ENCODE results near the gene D2HGDH. TPM values are rescaled to one million over a fixed set of nuclear protein-coding genes. Genes with fewer than 3 reads are reported as not detected.

D2HGDH gene
- polyA plus RNA-seq, 1 experiment, result 16.1 TPM

- Histone ChIP-seq H3K4me3 (ENCODE audit: low read depth, low read length) (no peak overlapping the region), H3K36me3 (ENCODE audit: control insufficient read depth, insufficient read depth, low read length) (no peaks in the 10 kb centered on the region), H3K27me3 (ENCODE audit: control insufficient read depth, insufficient read depth, low read length) (no peaks in the 10 kb centered on the region; the same call in 1 of the 2 replicates)
- TF ChIP-seq, protein P1, sequence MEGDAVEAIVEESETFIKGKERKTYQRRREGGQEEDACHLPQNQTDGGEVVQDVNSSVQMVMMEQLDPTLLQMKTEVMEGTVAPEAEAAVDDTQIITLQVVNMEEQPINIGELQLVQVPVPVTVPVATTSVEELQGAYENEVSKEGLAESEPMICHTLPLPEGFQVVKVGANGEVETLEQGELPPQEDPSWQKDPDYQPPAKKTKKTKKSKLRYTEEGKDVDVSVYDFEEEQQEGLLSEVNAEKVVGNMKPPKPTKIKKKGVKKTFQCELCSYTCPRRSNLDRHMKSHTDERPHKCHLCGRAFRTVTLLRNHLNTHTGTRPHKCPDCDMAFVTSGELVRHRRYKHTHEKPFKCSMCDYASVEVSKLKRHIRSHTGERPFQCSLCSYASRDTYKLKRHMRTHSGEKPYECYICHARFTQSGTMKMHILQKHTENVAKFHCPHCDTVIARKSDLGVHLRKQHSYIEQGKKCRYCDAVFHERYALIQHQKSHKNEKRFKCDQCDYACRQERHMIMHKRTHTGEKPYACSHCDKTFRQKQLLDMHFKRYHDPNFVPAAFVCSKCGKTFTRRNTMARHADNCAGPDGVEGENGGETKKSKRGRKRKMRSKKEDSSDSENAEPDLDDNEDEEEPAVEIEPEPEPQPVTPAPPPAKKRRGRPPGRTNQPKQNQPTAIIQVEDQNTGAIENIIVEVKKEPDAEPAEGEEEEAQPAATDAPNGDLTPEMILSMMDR (IDR thresholded peaks at IDR 0.05; ENCODE audit: insufficient read depth, low read depth, low read length), result no peak
- DNase-seq (ENCODE audit: low read depth), result no peak
- ChIA-PET CTCF (no interaction called here), POLR2A (no interaction called here)
These were observed 37.7 kb downstream of the D2HGDH start for GRCh38 chr2:241772063-241772499.

DNA sequence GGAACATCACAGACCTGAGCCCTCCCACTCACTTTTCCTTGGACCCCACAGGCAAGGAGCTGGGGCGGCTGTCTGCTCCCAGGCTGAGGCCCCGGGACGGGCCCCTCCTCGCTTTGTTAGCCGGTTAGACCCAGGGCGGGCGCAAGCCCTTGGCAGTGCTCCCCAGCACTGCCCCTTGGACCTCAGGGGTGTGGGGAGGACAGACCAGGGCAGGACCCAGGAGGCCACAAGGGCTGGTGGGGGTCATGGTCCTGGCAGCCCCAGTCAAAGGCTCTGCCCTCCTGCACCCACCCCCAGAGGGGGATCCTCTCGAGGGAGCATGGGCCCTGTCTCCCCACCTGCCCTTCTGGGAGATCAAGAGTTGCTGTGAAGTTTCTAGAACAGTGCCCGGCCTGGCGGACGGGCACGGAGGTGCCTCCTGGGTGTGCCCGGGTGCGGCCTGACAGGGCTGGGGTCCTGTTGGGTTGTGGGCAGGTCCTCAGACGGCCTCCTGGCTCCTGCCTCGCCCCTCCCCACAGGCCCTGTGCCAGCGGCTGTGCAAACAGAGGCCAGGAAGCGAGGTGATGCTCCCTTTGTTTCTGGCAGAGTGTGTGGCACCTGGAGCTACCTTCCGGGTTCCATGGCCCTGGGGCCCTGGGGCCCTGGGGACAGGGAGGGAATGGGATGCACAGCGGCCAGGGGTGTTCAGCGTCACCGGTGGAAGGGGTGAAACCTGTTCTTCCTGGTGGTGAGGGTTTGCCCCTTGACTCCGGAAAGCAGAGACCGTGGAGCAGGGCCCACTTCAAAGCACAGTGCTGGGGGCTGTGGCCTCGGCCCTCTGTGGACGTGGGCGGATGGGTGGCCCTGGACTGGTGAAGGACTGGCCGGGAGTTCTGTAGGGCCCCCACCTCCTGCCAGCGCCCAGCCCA is 39.3 kb downstream of the D2HGDH start:
- ChIA-PET CTCF (no interaction called here), POLR2A (no interaction called here)
- H3K27me3 ChIP-seq (ENCODE audit: control insufficient read depth, insufficient read depth, low read length), result no peaks in the 10 kb centered on the region; the same call in 1 of the 2 replicates
- no peak overlapping the region for H3K4me3 ChIP-seq (ENCODE audit: low read depth, low read length)
- H3K36me3 ChIP-seq (ENCODE audit: control insufficient read depth, insufficient read depth, low read length), result no peaks in the 10 kb centered on the region
- DNase-seq (ENCODE audit: low read depth), result no peak
- TF ChIP-seq, protein P1 (IDR thresholded peaks at IDR 0.05; ENCODE audit: insufficient read depth, low read depth, low read length), result no peak

- CTCF ChIA-PET, result no interaction called here
- H3K4me3 ChIP-seq (ENCODE audit: low read depth, low read length), result no peak overlapping the region
- TF ChIP-seq, protein P1 (IDR thresholded peaks at IDR 0.05; ENCODE audit: insufficient read depth, low read depth, low read length), result no peak
- peak; percentile 4 for DNase-seq (ENCODE audit: low read depth)
- no peaks in the 10 kb centered on the region for H3K36me3 ChIP-seq (ENCODE audit: control insufficient read depth, insufficient read depth, low read length)
- POLR2A ChIA-PET, result no interaction called here
- no peaks in the 10 kb centered on the region; the same call in 1 of the 2 replicates for H3K27me3 ChIP-seq (ENCODE audit: control insufficient read depth, insufficient read depth, low read length)
These were observed 40.2 kb downstream of the D2HGDH start for GRCh38 chr2:241774419-241775222.

DNA sequence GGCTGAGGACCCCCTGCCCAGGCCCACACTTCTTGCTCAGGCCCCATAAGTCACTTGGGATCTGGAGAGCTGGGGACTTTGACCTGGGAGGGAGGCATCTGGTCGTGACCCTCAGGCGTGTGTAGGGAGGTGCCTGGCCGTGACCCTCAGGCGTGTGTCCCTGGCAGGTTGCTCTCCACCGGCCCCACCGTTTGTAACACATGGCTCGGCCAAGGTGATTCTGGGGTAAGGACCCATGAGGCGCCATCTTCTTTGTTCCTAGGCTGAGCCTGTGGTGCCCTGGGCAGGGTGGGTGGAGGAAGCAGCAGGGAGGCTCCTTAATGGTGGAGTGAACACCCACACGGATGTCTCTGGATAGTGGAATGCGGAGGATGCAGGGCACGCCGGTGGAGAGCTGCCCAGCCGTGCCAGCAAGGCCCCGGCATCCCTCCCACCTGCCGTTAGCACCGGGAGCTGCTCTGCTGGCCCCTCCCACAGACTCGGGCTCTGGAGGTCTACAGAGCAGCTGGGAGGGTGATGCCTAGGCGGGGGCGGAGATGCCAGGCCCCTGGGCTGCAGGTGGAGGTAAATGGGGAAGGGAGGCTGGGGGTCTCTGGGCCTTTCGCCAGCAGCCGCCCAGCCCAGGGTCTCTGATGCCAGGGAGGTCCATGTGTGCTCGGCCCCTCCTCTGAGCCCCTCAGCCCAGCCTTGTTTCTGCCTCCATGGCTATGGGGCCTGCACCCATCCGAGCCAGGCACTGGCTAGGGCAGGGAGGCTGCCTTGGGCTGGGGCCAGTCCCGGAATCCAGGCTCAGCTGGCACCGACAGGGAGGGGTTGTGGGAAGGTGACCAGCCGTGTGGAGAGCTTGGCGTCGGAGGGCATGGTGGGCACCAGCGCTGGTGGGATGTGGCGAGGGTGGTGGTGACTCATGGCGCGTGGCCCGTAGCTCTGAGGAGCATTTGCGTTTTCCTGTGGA is 41.1 kb downstream of the D2HGDH start:
- DNase-seq (ENCODE audit: low read depth), result no peak
- ChIA-PET POLR2A (no interaction called here), CTCF (no interaction called here)
- no peaks in the 10 kb centered on the region; the same call in 1 of the 2 replicates for H3K27me3 ChIP-seq (ENCODE audit: control insufficient read depth, insufficient read depth, low read length)
- H3K36me3 ChIP-seq (ENCODE audit: control insufficient read depth, insufficient read depth, low read length), result no peaks in the 10 kb centered on the region
- no peak overlapping the region for H3K4me3 ChIP-seq (ENCODE audit: low read depth, low read length)
- TF ChIP-seq, protein P1 (IDR thresholded peaks at IDR 0.05; ENCODE audit: insufficient read depth, low read depth, low read length), result no peak

Measured in BJ (cell line).